Erythroblast (primary cell): ENCODE data around the gene ATG9B.

Source experiments
- DNase-seq, 2 experiments: peaks; one replicate each; lab custom pipeline; 2025; lab: John Stamatoyannopoulos, UW
- GATA1 ChIP-seq: IDR thresholded peaks from 2 replicates; pipeline ENCODE4 v1.6.1; 2011; ENCODE audit warnings: low read depth, mild to moderate bottlenecking, control low read depth, low read length, moderate library complexity
- POLR2A ChIP-seq: IDR thresholded peaks from 2 replicates; pipeline ENCODE4 v1.6.1; 2011; ENCODE audit warnings: mild to moderate bottlenecking, low read length

Gene ATG9B, protein sequence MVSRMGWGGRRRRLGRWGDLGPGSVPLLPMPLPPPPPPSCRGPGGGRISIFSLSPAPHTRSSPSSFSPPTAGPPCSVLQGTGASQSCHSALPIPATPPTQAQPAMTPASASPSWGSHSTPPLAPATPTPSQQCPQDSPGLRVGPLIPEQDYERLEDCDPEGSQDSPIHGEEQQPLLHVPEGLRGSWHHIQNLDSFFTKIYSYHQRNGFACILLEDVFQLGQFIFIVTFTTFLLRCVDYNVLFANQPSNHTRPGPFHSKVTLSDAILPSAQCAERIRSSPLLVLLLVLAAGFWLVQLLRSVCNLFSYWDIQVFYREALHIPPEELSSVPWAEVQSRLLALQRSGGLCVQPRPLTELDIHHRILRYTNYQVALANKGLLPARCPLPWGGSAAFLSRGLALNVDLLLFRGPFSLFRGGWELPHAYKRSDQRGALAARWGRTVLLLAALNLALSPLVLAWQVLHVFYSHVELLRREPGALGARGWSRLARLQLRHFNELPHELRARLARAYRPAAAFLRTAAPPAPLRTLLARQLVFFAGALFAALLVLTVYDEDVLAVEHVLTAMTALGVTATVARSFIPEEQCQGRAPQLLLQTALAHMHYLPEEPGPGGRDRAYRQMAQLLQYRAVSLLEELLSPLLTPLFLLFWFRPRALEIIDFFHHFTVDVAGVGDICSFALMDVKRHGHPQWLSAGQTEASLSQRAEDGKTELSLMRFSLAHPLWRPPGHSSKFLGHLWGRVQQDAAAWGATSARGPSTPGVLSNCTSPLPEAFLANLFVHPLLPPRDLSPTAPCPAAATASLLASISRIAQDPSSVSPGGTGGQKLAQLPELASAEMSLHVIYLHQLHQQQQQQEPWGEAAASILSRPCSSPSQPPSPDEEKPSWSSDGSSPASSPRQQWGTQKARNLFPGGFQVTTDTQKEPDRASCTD

DNA sequence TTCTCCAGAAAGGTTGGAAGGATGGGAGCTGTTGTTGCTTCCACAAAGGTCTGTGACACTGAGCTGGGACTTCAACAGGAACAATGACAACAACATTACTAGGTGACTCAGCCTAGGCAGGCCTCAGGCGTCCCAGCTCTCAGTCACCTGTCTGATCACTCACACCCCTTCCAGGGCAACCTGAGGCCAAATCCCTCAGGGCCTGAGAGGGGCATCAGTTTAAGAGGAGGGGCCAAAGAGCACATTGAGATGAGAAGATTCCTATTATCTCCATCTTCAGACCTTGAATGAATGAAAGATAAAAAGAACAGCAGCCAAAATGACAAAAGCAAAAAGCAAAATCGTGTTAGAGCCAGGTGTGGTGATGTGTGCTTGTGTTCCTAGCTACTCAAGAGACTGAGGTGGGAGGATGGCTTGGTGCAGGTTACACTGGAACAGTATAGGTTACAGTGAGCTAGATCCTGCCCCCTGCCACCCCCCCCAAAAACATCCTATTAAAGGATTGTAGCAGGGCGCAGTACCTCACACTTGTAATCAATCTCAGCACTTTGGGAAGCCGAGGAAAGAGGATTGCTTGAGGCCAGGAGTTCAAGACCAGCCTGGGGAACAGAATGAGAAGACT is at the start of gene ATG9B:
TSS of gene ATG9B (minus strand) at position 60 of the 622 bp plus-strand sequence. CDS start 71 bp downstream, outside the sequence.
- DNase-seq: no peak
- no peak for TF ChIP-seq POLR2A
- TF ChIP-seq GATA1: no peak

DNA sequence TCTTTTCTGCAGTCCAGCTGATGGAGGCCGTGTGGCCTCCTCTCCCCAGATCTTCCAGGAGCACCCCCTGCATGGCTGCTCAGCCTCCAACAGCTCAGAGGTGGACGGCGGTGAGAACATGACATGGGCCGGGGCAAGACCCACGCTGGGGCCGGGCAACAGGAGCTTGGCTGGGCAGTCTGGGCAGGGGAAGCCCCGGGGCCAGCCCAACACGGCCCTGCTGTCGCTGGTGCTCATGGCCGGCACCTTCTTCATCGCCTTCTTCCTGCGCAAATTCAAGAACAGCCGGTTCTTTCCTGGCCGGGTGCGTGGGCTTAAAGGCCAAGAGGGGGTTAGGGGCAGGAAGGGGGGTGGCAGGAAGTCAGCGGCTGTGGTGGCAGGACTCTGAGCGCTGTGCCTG is 49.7 kb upstream of the ATG9B start:
- TF ChIP-seq POLR2A: no peak
- TF ChIP-seq GATA1: no peak
- DNase-seq: no peak

DNA sequence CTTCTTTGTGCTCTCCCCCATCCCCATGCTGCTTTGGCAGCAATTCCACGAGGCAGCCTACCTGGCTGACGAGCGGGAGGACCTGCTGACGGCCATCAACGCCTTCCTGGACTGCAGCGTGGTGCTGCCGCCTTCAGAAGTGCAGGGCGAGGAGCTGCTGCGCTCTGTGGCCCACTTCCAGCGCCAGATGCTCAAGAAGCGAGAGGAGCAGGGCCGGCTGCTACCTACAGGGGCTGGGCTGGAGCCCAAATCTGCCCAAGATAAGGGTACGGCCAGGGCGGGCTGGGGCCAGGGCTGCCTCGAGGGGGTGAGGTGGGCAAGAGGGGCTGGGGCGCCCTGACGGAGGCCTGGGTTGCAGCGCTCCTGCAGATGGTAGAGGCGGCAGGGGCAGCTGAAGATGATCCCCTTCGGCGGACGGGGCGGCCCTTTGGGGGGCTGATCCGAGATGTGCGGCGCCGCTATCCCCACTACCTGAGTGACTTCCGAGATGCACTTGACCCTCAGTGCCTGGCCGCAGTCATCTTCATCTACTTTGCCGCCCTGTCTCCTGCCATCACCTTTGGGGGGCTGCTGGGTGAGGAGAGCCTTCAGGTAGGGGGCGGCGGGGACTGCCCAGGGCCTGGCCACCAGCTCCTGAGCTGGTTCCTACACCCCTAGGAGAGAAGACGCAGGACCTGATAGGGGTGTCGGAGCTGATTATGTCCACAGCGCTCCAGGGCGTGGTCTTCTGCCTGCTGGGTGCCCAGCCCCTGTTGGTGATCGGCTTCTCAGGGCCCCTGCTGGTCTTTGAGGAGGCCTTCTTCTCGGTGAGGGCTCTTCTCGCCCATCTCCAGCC is 47.0 kb upstream of the ATG9B start:
- TF ChIP-seq POLR2A (no peak), GATA1 (no peak)
- no peak for DNase-seq

DNA sequence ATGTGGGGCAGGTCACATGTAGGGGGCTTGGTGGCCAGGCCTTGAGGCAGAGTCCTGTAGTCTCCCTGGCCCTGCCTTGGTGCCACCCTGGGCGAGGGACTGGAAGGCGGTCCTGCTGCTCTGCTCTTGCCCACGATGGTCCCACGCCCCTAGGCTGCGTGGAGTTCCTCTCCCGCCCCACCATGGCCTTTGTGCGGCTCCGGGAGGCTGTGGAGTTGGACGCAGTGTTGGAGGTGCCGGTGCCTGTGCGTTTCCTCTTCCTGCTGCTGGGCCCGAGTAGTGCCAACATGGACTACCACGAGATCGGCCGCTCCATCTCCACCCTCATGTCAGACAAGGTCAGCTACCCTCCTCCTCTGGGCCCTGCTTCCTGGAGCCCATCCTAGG is 46.3 kb upstream of the ATG9B start:
- TF ChIP-seq GATA1 (no peak), POLR2A (no peak)
- no peak for DNase-seq

DNA sequence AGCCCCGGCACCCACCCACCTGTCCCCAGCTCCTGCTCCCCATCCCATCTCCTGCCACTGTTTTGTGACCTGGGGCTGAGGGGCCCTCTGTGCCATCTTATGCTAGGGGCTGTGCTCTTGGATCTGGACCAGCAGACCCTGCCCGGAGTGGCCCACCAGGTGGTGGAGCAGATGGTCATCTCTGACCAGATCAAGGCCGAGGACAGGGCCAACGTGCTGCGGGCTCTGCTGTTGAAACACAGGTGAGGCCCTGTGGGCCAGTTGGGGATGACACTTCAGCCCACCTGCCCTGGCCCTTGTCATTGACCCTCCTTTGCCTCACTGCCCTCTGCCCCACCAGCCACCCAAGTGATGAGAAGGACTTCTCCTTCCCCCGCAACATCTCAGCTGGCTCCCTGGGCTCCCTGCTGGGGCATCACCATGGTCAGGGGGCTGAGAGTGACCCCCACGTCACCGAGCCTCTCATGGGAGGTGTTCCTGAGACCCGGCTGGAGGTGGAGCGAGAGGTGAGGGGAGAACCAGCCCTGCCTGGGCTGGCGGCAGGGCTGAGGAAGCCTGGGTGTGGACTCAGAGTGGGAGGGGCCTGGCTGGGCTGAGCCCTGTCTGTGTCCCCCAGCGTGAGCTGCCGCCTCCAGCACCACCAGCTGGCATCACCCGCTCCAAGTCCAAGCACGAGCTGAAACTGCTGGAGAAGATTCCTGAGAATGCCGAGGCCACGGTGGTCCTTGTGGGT is 45.7 kb upstream of the ATG9B start:
- TF ChIP-seq GATA1: no peak
- TF ChIP-seq POLR2A: no peak
- DNase-seq: no peak

DNA sequence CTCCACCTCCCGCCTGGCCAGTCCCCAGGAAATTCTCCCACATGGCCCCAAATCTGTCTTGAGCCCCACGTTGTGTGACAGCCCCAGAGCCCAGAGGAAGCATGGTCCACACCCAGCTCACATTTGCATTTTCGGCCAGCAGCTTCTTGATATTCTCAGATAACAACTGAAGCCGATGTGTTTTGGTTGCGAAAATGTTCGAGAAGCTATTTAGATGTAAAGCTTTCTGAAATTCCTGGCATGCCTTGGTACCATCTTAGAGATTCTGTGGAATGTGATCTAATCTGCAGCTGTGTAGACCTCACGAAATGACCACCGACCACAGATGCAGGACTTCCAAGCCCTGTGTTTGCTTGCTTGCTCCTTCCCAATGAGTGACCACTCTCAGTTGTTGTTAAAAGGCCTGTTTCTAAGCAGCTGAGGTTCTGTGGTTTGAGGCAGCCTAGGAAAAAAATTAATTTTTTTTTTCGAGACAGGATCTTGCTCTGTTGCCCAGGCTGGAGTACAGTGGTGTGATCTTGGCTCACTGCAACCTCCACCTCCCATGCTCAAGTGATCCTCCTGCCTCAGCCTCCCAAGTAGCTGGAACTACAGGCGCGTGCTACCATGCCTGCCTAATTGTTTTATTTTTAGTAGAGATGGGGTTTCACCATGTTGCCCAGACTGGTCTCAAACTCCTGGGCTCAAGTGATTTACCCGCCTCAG is 43.9 kb upstream of the ATG9B start:
- TF ChIP-seq POLR2A (no peak), GATA1 (no peak)
- no peak for DNase-seq

DNA sequence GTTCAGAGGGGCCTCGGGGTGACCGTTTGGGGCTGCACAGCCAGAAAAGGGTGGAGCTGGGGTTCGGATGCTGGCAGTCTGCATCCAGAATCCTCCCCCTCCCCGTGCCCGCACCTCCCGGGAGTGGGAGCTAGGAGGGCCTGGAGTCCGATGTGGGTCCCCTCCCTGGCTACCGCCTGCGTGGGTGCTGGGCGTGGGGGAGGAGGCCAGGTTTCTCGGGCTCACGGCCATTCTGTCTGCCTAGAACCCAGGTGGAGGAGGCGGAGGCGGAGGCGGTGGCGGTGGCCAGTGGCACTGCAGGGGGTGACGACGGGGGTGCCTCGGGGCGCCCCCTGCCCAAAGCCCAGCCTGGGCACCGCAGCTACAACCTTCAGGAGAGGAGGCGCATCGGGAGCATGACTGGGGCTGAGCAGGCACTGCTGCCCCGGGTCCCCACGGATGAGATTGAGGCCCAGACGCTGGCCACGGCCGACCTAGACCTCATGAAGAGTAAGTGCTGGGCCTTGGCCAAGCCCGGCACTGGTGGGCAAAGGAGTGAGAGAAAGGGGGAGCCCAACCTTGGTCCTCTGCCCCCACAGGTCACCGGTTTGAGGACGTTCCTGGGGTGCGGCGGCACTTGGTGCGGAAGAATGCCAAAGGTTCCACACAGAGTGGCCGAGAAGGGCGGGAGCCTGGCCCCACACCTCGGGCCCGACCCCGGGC is 42.1 kb upstream of the ATG9B start:
- TF ChIP-seq POLR2A (no peak), GATA1 (no peak)
- no peak for DNase-seq

DNA sequence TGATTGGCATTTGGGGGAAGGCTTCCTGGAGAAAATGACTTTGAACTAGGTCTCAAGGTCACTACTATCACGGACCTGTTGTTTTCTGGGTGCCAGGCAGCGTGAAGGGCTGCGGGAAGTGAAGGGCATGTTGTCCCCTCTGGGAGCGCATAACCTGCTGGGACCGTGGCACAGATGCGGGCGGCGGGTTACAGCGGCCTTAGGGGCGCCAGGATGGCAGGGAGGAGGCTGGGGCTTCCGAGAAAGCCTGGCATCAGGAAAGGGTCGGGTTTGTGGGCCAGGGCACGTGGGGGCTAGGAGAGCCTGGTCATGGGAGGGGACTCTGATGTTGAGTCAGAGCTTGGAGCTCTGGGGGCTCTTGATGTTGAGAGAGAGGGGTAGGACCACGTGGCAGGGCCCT is 41.2 kb upstream of the ATG9B start:
- TF ChIP-seq GATA1 (no peak), POLR2A (no peak)

DNA sequence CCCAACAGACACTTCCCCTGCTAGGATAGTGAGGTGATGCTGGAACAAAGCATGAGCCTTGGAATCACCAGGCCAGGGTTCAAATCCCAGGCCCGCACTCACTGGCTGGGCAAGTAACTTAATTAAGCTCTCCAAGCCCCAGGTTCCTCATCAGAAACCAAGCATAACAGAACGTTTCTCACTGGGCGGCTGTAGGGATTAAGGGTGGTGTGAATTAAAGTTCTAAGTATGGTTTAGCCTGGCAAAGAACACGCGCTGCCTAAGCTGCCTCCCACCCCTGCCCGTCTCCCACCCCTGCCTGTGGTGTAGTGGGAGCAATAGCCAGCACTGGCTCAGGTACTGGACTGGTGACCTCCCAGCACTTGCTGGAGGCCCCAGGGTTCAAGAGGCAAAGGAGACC is 40.7 kb upstream of the ATG9B start:
- DNase-seq: no peak
- TF ChIP-seq GATA1: no peak
- TF ChIP-seq POLR2A: no peak

More for the DNA sequence above, 41.2 kb upstream of the ATG9B start:
- no peak for DNase-seq

DNA sequence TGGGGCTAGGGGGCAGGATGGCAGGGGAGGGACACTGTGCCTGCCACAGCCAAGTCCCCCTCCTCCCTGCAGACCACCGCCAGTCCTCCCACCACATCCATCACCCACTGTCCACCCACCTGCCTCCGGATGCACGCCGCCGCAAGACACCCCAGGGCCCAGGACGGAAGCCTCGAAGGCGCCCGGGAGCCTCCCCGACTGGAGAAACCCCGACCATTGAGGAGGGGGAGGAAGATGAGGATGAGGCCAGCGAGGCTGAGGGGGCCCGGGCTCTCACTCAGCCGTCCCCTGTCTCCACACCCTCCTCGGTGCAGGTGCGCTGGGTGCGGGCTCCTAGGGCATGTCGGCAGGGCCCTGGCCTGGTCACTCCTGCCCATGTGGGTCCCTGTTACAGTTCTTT is 40.2 kb upstream of the ATG9B start:
- DNase-seq: no peak
- TF ChIP-seq GATA1 (no peak), POLR2A (no peak)

DNA sequence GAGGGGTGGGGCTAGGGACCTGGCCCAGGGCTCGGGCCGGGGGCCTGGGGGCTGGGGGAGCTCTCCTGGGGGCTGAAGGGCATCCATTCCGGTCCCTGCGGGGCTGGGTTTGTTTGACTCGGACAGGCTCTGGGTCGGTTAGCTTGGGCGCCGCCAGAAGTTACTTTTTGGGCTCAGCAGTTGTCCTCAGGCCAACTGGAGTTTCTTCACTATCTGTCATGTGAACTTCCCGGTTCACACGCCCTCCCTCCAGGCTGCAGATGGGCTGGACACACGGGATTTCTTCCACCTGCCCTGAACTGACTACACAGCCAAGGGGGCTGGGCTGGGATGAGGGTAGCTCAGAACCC is 38.9 kb upstream of the ATG9B start:
- TF ChIP-seq POLR2A: no peak
- TF ChIP-seq GATA1: no peak
- no peak for DNase-seq
